ENCODE data around the gene PRKCA. TPM values are rescaled to one million over a fixed set of nuclear protein-coding genes. Genes with fewer than 3 reads are reported as not detected.
A peak's percentile ranks its signal among the peaks of the same experiment; 100 is the strongest.

The PRKCA gene
- total RNA-seq, 1 donor from 2014 or later, result 6.7 TPM

DNA sequence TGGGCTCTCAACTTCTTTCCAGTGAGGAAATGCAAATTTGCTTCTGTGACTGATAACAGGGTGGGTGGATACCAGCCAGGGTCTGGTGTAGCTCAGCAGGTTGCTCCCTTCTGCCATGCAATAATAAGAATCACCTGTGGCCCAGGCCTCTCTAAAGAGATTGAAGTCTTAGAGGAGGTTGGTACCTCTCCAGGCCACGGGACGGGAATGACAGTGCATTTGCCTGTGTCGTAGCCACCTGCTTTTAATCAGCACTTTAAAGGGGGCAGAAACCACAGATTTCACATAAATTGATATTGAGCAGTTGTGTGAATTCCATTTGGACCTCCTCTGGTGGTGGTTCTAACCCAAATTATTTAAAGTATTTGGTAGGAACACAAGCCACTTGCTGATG, 246.9 kb downstream of the PRKCA start:
- TF ChIP-seq, protein P1, sequence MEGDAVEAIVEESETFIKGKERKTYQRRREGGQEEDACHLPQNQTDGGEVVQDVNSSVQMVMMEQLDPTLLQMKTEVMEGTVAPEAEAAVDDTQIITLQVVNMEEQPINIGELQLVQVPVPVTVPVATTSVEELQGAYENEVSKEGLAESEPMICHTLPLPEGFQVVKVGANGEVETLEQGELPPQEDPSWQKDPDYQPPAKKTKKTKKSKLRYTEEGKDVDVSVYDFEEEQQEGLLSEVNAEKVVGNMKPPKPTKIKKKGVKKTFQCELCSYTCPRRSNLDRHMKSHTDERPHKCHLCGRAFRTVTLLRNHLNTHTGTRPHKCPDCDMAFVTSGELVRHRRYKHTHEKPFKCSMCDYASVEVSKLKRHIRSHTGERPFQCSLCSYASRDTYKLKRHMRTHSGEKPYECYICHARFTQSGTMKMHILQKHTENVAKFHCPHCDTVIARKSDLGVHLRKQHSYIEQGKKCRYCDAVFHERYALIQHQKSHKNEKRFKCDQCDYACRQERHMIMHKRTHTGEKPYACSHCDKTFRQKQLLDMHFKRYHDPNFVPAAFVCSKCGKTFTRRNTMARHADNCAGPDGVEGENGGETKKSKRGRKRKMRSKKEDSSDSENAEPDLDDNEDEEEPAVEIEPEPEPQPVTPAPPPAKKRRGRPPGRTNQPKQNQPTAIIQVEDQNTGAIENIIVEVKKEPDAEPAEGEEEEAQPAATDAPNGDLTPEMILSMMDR (conservative IDR thresholded peaks at IDR 0.05; ENCODE audit: low read depth, low read length), result no peak
- no peak overlapping the region for H3K4me3 ChIP-seq (ENCODE audit: low read depth, low read length)
- no peak for DNase-seq (ENCODE audit: low read depth)

DNA sequence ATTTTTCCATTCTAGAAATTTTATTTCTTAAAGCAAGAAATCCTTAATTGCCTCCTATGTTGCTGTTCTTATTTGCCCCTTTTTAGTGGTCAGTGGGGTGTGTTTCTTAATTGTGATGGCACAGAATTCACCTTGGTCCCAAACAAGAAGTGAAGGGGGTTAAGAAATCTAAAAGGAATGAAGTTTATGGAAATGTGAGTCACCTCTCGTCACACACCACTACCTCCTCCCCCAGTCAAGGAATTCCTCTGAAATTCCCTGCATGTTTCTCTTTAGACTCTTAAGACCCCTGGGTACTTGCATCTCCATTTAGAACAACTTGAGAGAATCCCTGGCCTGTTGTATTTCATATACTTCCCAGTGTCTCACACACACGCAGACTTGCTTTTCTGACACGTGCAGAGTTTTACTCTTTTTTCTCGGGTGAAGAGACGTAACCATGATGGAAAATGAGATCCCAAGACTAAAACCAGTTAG, 247.4 kb downstream of the PRKCA start:
- DNase-seq (ENCODE audit: low read depth), result peak; percentile 90
- TF ChIP-seq, protein P1 (conservative IDR thresholded peaks at IDR 0.05; ENCODE audit: low read depth, low read length), result no peak
- no peak overlapping the region for H3K4me3 ChIP-seq (ENCODE audit: low read depth, low read length)

DNA sequence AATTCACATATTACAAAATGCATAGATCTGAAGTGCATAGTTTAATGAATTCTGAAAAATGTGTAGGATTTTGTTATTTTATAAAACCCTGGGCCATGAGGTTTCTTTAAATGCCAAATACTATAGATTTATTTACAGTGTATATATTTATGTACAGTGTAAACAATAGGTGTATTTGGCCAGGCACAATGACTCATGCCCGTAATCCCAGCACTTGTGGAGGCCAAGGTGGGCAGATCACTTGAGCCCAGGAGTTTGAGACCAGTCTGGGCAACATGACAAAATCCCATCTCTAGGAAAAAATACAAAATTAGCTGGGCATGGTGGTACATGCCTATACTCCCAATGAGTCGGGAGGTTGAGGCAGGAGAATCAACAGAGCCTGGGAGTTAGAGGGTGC, 249.4 kb downstream of the PRKCA start:
- no peak overlapping the region for H3K4me3 ChIP-seq (ENCODE audit: low read depth, low read length)
- TF ChIP-seq, protein P1 (conservative IDR thresholded peaks at IDR 0.05; ENCODE audit: low read depth, low read length), result no peak
- no peak for DNase-seq (ENCODE audit: low read depth)

DNA sequence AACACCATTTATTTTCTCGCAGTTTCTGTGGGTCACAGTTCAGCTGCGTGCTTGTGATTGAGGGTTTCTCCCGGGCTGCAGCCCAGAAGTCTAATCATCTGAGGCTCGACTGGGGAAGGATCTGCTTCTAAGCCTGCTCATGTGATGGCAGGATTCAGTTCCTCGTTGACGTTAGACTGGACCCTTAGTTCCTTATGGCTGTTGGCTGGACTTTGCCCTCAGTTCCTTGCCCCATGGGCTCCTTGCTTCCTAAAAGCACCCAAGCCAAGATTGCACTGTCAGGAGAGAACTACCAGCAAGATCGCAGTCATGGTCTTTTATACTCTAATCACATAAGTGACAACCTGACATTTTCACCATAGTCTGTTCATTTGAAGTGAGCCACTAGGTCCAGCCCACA, 250.0 kb downstream of the PRKCA start:
- TF ChIP-seq, protein P1 (conservative IDR thresholded peaks at IDR 0.05; ENCODE audit: low read depth, low read length), result no peak
- DNase-seq (ENCODE audit: low read depth), result no peak
- H3K4me3 ChIP-seq (ENCODE audit: low read depth, low read length), result no peak overlapping the region

DNA sequence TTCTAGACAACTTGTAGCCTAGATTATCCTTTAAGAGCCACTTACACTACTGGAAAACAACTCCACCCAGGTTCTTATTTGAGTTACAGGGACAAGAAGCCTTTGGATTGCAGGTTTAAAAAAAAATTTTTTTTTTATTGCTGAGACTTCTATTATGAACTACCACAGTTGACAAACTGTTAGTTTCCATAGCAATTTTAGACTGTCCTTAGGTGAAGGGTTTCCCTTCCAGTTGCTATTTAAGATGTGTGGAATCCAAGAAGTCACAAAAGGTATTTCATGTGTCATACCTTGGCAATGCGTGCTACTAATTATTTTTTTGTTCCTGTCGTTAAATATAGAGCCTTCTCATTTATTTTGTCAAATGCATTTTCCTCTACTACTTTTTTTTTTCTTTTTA, 253.2 kb downstream of the PRKCA start:
- TF ChIP-seq, protein P1 (conservative IDR thresholded peaks at IDR 0.05; ENCODE audit: low read depth, low read length), result no peak
- no peak overlapping the region for H3K4me3 ChIP-seq (ENCODE audit: low read depth, low read length)
- DNase-seq (ENCODE audit: low read depth), result no peak

DNA sequence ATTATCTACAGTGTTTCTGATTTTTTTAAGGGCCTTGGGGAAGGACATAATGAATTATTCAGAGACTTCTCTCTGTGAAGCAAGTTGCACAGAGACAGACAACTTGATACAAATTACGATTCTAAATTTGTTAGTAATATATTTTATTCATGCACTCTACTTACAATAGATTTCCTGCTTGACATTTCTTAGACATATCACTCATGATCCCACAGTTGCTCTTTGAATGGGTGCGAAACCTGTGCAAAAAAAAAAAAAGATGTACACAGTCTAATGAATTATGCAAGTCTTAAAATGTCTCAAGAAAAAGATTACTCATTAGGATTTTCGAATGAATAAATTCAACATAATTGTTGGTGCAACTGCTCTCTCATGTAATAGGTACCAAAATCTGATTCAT, 254.8 kb downstream of the PRKCA start:
- TF ChIP-seq, protein P1 (conservative IDR thresholded peaks at IDR 0.05; ENCODE audit: low read depth, low read length), result no peak
- no peak overlapping the region for H3K4me3 ChIP-seq (ENCODE audit: low read depth, low read length)
- DNase-seq (ENCODE audit: low read depth), result no peak

DNA sequence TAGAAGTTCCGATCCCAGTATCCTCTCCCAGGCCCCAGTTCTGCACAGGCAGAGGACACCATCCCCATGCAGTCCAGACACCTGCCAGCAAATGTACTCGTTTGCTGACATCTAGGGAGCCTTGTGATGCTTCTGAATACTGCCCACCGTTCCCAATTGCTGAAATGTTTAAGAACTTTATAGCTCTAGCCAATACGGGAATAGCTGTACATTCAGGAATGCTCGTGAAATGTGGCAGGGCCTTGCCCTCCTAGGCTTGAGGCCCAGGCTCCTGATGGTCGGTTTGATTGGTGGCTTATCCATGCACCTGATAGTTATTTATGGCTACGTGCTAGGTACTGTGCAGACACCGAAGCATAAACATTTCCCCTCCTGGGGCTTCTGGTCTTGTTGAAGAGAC, 255.5 kb downstream of the PRKCA start:
- TF ChIP-seq, protein P1 (conservative IDR thresholded peaks at IDR 0.05; ENCODE audit: low read depth, low read length), result no peak
- DNase-seq (ENCODE audit: low read depth), result no peak
- no peak overlapping the region for H3K4me3 ChIP-seq (ENCODE audit: low read depth, low read length)
